B cell (primary cell): Measurements from ENCODE around the gene SHISA2. TPM values are rescaled to one million over a fixed set of nuclear protein-coding genes. Genes with fewer than 3 reads are reported as not detected.

Experiments
- ATAC-seq: fragments of 200-7000 bp; cut with Tn5 transposase; one replicate; pipeline ENCODE4 v1.10.0; 2021; ENCODE audit warnings: low read depth, mild to moderate bottlenecking, moderate number of reproducible peaks, moderate library complexity
- CTCF ChIA-PET: fragments of 350-600 bp; sonication (Branson Sonifier 250); formaldehyde crosslinking; loops from one replicate; lab custom pipeline; 2021; ENCODE audit warnings: antibody characterized with exemption, inconsistent platforms; lab: Charles Lee
- POLR2A ChIA-PET: fragments of 350-600 bp; sonication (Branson Sonifier 250); formaldehyde crosslinking; loops from one replicate; lab custom pipeline; 2021; ENCODE audit warnings: antibody characterized with exemption; lab: Charles Lee
- DNase-seq: peaks from one replicate; pipeline ENCODE4 v3.0.0; 2013
- H2AFZ ChIP-seq: 2 replicates; pipeline ENCODE4 v1.6.1; 2012; ENCODE audit warnings: mild to moderate bottlenecking, low read depth, low read length; ENCODE audit not compliant: insufficient read depth, poor library complexity, severe bottlenecking
- H3K27ac ChIP-seq, 2 donors: 1 replicate in 1 of 2; 2 replicates in 1 of 2; pipeline ENCODE4 v1.5.1; 2012 to 2013; ENCODE audit warnings: low read length in 2 of 2, mild to moderate bottlenecking in 2 of 2, moderate library complexity in 1 of 2
- H3K27me3 ChIP-seq, 4 experiments: fragments of 200-600 bp in 1 of 4; sonication (generic) in 1 of 4; replicated peaks in 1 of 4; 1 replicate in 2 of 4; 2 replicates in 2 of 4; pipeline versions ENCODE4 v1.6.1 to v1.7.0; 2013 to 2016; ENCODE audit warnings: low read length in 3 of 4, mild to moderate bottlenecking in 2 of 4, mixed read lengths in 1 of 4, moderate library complexity in 1 of 4; ENCODE audit not compliant: insufficient read depth in 4 of 4, control insufficient read depth in 3 of 4; ENCODE audit errors: control extremely low read depth in 1 of 4
- H3K36me3 ChIP-seq, 2 experiments: replicated peaks in 1 of 2; 1 replicate in 1 of 2; 2 replicates in 1 of 2; pipeline versions ENCODE4 v1.6.1 to v1.7.1; 2013; ENCODE audit warnings: low read length in 1 of 2; ENCODE audit not compliant: insufficient read depth in 2 of 2, control insufficient read depth in 1 of 2; ENCODE audit errors: control extremely low read depth in 1 of 2, extremely low read depth in 1 of 2
- H3K4me1 ChIP-seq, 2 donors: fragments of 200-600 bp in 1 of 2; sonication (generic) in 1 of 2; 1 replicate in 1 of 2; 2 replicates in 1 of 2; pipeline versions ENCODE4 v1.5.1 to v1.6.1; 2013 to 2017; ENCODE audit warnings: low read length in 2 of 2; ENCODE audit not compliant: control insufficient read depth in 2 of 2, insufficient read depth in 2 of 2
- H3K4me2 ChIP-seq: replicated peaks from 2 replicates; pipeline ENCODE3; 2012; ENCODE audit warnings: mild to moderate bottlenecking, low read depth, low read length; ENCODE audit not compliant: poor library complexity, severe bottlenecking
- H3K4me3 ChIP-seq, 5 experiments: fragments of 200-600 bp in 1 of 5; sonication (generic) in 1 of 5; 1 replicate in 3 of 5; 2 replicates in 2 of 5; pipeline versions ENCODE4 v1.5.1 to v1.7.0; 2011 to 2016; ENCODE audit warnings: low read length in 4 of 5, mild to moderate bottlenecking in 4 of 5, low read depth in 2 of 5, control low read depth in 1 of 5, moderate library complexity in 1 of 5; ENCODE audit not compliant: insufficient read depth in 1 of 5; ENCODE audit errors: control extremely low read depth in 1 of 5, extremely low read depth in 1 of 5
- H3K79me2 ChIP-seq: fragments of 200-600 bp; sonication (generic); one replicate; pipeline ENCODE4 v1.6.0; 2016; ENCODE audit warnings: low read length; ENCODE audit not compliant: control insufficient read depth, insufficient read depth
- H3K9ac ChIP-seq: fragments of 200-600 bp; sonication (generic); 2 replicates; pipeline ENCODE4 v1.6.1; 2017; ENCODE audit warnings: mild to moderate bottlenecking, low read length, moderate library complexity
- H3K9me3 ChIP-seq, 3 donors: one replicate each; pipeline versions ENCODE4 v1.6.1 to v1.7.1; 2013; ENCODE audit warnings: low read length in 2 of 3; ENCODE audit not compliant: control insufficient read depth in 2 of 3, insufficient read depth in 1 of 3; ENCODE audit errors: control extremely low read depth in 1 of 3
- H4K20me1 ChIP-seq: 2 replicates; pipeline ENCODE4 v1.6.0; 2012; ENCODE audit warnings: mild to moderate bottlenecking, low read length; ENCODE audit not compliant: insufficient read depth, control insufficient read depth, poor library complexity, severe bottlenecking
- H3K27ac Mint-ChIP-seq: one replicate; pipeline ENCODE4 v1.8.0; 2021; ENCODE audit warnings: mixed read lengths
- H3K27me3 Mint-ChIP-seq: one replicate; pipeline ENCODE4 v1.8.0; 2021; ENCODE audit warnings: mixed read lengths
- H3K4me1 Mint-ChIP-seq: one replicate; pipeline ENCODE4 v1.8.0; 2021; ENCODE audit warnings: mixed read lengths
- H3K4me3 Mint-ChIP-seq: one replicate; pipeline ENCODE4 v1.8.0; 2021; ENCODE audit warnings: mixed read lengths
- H3K9me3 Mint-ChIP-seq: one replicate; pipeline ENCODE4 v1.8.0; 2022; ENCODE audit warnings: mixed read lengths; ENCODE audit not compliant: insufficient read depth
- CTCF ChIP-seq: fragments of 200-600 bp; IDR thresholded peaks from one replicate; pipeline ENCODE4 v1.8.0; 2022; ENCODE audit warnings: antibody characterized with exemption, mild to moderate bottlenecking
- EZH2 ChIP-seq: IDR thresholded peaks from 2 replicates; pipeline ENCODE4 v1.6.1; 2012; ENCODE audit warnings: borderline replicate concordance, low read depth, mild to moderate bottlenecking, moderate library complexity, low read length; ENCODE audit not compliant: insufficient read depth, poor library complexity, severe bottlenecking
- WGBS: methylation state at CpG from one replicate; pipeline ENCODE4 v1.1.5; 2013; ENCODE audit warnings: missing lambda C conversion rate; ENCODE audit not compliant: insufficient coverage; 5-methylcytosine and 5-hydroxymethylcytosine counted together
- intact Hi-C: fragments of 100-400 bp; cut with micrococcal nuclease; formaldehyde crosslinking; loops from one replicate; pipeline ENCODE4 v1.10.0; 2022
- polyA plus RNA-seq: library from polyadenylated mRNA; depleted of rRNA; stranded (reverse); fragments of >200 nt; gene quantifications from 2 replicates; pipeline ENCODE4 v1.2.3, GENCODE V29; 2012
- total RNA-seq, 2 donors: library from RNA; stranded (reverse); fragments of 120-200 nt in 1 of 2; gene quantifications; 1 replicate in 1 of 2; 2 replicates in 1 of 2; pipeline versions ENCODE4 v1.2.3 to v1.2.4, GENCODE V29; 2013 to 2022

SHISA2 gene
- total and polyA plus RNA-seq, 2 donors (not counting 1 experiment from before 2014, with no cell fraction given): 0.03 TPM; not detected in 1

- Mint-ChIP-seq H3K4me1 (no peaks in the 10 kb centered on the region), H3K27me3 (peaks cover 30% of the 10 kb centered on the region), H3K9me3 (no peaks in the 10 kb centered on the region), H3K27ac (no peak overlapping the region), H3K4me3 (no peak overlapping the region)
- no peak overlapping the region for H2AFZ ChIP-seq
- TF ChIP-seq CTCF: no peak
- no peak for TF ChIP-seq EZH2
- no peak overlapping the region for H3K4me3 ChIP-seq
- H3K9ac ChIP-seq: no peak overlapping the region
- H3K9me3 ChIP-seq: peaks cover 0 to 4% (median 0%) of the 10 kb centered on the region in 3 donors
- no peak for ATAC-seq
- intact Hi-C loops: loop anchor here (10.0 kb wide), 1 partner anchor 236 kb away; no protein-coding TSS in a partner anchor
- no peak for DNase-seq
- no peaks in the 10 kb centered on the region for H3K4me1 ChIP-seq
- no peak overlapping the region for H3K27ac ChIP-seq
- peaks cover 0 to 3% (median 0%) of the 10 kb centered on the region in 4 experiments for H3K27me3 ChIP-seq
- CTCF ChIA-PET: no interaction called here
- WGBS: 83% methylated on average over 3 of the region's 5 CpGs
- H3K36me3 ChIP-seq: no peaks in the 10 kb centered on the region
- POLR2A ChIA-PET: no interaction called here
- no peaks in the 10 kb centered on the region for H3K79me2 ChIP-seq
- no peaks in the 10 kb centered on the region for H4K20me1 ChIP-seq
- no peak overlapping the region for H3K4me2 ChIP-seq
These were observed 9.4 kb upstream of the SHISA2 start for GRCh38 chr13:26061256-26061655.

GRCh38 chr13:26060357-26060756 lies 8.5 kb upstream of the SHISA2 start:
- Histone ChIP-seq H3K9ac (no peak overlapping the region), H3K4me2 (no peak overlapping the region), H3K4me1 (no peaks in the 10 kb centered on the region), H2AFZ (no peak overlapping the region), H3K9me3 (peaks cover 0 to 4% (median 0%) of the 10 kb centered on the region in 3 donors), H3K36me3 (no peaks in the 10 kb centered on the region), H3K79me2 (no peaks in the 10 kb centered on the region), H3K4me3 (no peak overlapping the region), H3K27ac (no peak overlapping the region), H4K20me1 (no peaks in the 10 kb centered on the region), H3K27me3 (peaks cover 0 to 3% (median 0%) of the 10 kb centered on the region in 4 experiments)
- Mint-ChIP-seq H3K27me3 (peaks cover 30% of the 10 kb centered on the region), H3K4me1 (no peaks in the 10 kb centered on the region), H3K9me3 (no peaks in the 10 kb centered on the region), H3K27ac (no peak overlapping the region), H3K4me3 (no peak overlapping the region)
- WGBS: no CpG with 5 or more reads among the region's 4 CpGs
- ATAC-seq (no peak), DNase-seq (no peak)
- TF ChIP-seq CTCF (no peak), EZH2 (no peak)
- CTCF ChIA-PET: no interaction called here
- POLR2A ChIA-PET: no interaction called here
- intact Hi-C loops: loop anchor here (10.0 kb wide), 1 partner anchor 236 kb away; no protein-coding TSS in a partner anchor
